SKM-1 (cell line): ENCODE results near the gene PSAPL1.

ENCODE experiments used
- DNase-seq: peaks from one replicate; lab custom pipeline; 2025; ENCODE audit not compliant: unreplicated experiment; lab: John Stamatoyannopoulos, UW

PSAPL1 gene, protein sequence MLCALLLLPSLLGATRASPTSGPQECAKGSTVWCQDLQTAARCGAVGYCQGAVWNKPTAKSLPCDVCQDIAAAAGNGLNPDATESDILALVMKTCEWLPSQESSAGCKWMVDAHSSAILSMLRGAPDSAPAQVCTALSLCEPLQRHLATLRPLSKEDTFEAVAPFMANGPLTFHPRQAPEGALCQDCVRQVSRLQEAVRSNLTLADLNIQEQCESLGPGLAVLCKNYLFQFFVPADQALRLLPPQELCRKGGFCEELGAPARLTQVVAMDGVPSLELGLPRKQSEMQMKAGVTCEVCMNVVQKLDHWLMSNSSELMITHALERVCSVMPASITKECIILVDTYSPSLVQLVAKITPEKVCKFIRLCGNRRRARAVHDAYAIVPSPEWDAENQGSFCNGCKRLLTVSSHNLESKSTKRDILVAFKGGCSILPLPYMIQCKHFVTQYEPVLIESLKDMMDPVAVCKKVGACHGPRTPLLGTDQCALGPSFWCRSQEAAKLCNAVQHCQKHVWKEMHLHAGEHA

GRCh38 chr4:7434766-7435150, at the start of gene PSAPL1:
Gene PSAPL1 (minus strand): TSS chr4:7434930. CDS start chr4:7434879, 51 bp downstream.
- DNase-seq: no peak

DNA sequence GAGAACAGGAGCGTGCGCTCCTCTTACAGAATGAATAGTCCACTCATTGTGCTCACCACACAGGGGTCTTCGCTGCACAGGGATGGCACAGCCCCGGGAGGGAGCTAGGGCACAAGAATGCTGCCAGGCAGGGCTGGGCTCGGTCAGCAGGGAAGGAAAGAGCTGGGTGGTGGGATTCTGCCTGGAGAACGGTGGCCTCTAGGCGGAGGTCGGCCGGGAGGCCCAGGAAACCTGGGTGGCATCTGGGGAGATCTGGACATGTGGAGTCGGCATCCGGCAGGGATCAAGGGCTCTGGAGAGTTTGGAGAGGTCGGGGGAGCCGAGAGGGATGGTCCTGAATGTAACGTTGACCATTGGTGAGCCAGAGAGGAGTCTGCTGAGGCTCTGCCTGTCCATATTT, 46.5 kb upstream of the PSAPL1 start:
- no peak for DNase-seq

GRCh38 chr4:7480423-7480822, 45.7 kb upstream of the PSAPL1 start:
- no peak for DNase-seq

DNA sequence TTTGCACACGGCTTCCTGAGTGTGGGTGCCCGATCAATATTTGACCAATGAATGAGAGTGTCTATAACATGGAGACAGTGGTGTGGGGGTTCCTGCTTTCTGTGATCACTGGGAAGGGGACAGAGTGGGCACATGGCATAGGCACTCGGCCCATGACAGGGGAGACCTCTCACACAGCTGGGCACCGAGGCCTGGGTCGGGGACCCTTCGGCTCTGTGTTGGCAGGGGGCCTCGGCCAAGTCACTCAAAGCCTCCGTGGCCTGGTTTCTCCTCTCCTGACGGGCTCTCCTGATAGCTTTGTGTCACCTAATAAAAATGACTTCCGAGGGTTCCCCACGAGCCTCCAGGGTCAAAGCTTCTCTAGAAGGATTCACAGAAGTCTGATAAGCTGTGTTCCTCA, 43.9 kb upstream of the PSAPL1 start:
- no peak for DNase-seq

- DNase-seq: no peak
Observed at GRCh38 chr4:7477695-7478094, 43.0 kb upstream of the PSAPL1 start.

- DNase-seq: no peak
Observed at GRCh38 chr4:7476820-7477219, 42.1 kb upstream of the PSAPL1 start.

DNA sequence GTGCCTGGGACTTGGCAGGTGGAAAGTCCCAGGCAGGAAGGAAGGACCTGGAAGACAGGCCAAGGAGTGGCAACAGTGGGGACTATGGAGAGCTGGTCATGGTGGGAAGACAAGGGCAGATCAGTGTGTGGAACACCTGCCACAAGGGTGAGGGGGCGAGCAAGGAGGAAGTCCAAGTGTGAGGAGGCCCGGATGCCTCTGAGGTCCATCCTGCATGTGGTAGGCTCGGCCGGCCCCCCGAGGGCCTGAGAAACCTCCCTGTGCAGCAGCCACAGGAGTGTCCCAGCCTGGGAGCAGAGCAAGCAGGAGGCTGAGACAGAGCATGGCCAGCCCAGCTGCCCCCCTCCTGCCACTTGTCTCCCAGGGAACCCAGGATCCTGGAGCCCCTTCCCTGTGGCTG, 40.5 kb upstream of the PSAPL1 start:
- DNase-seq: no peak

DNA sequence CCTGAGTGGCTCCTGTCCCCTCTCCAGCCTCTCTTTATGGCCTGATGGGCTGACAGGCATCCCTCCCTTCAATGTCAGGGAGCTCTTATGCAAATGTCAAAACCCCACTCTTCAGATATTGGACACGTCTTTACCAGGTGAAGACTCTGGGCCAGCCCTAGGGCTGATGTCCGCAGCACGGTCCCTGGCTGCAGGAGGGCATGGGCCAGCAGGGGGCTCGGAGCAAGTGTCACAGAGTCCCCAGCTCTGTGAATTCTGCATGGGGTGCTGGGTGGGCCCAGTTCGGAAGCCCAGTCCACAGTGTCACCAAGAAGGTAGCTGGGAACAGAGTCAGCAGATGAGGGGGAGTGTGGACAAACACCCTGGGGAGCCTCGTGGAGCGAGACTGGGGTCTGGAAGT, 39.6 kb upstream of the PSAPL1 start:
- DNase-seq: no peak

GRCh38 chr4:7473081-7473480, 38.4 kb upstream of the PSAPL1 start:
- no peak for DNase-seq

DNA sequence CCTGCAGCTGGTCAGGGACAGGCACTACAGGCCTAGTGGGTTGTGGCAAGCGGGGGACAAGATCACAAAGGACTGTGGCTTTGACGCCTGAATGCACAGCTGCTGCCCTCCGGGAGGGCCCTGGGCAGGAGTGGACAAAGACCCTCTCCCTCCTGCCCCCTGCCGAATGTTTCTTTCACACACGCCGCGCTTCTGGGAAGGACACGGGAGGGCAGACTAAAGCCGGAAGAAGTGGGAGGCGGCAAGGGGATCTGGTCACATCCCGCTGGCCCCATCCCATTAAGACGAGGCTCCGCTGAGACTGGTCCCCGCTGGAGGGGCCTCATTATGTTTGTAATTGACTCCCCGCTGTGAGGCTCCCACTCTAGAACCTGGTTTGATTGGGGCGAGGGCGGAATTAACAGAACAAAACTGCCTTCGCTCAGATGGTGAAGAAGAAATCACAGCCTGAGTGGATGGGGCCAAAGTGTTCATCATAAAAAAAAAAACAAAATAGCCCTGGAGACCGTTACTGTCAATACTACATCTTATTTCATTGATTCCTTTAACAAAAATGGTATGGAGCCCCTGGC, 37.8 kb upstream of the PSAPL1 start:
- DNase-seq: no peak

DNA sequence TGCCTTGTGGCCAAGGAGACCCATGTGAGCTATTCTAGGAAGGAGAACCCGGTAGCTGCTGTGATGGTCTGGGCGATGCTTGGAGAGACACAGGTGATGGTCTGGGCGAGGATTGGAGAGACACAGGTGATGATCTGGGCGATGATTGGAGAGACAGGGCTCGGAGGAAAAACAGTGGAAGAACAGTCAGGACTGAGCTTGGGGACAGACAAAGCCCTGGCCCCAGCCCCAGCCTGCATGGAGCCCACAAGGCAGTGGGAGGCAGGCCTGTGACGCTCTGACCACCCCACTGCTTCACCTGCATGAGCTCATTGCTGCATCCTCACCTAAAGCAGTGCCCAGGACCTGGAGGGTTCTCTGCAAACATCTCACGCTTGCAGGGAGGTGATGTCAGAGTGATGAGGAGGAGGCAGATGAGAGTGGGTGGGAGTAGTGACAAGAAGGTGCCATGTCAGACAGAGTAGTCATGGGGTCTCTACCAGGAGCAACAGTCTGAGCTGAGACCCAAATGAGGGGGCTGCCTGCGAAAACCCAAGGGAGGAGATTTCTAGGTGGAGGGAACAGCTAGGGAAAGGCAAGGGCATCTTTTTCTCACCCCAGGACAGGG, 35.9 kb upstream of the PSAPL1 start:
- no peak for DNase-seq

GRCh38 chr4:7470111-7470510, 35.4 kb upstream of the PSAPL1 start:
- no peak for DNase-seq

GRCh38 chr4:7469023-7469422, 34.3 kb upstream of the PSAPL1 start:
- DNase-seq: no peak

GRCh38 chr4:7467471-7467870, 32.7 kb upstream of the PSAPL1 start:
- no peak for DNase-seq

GRCh38 chr4:7466904-7467303, 32.2 kb upstream of the PSAPL1 start:
- DNase-seq: no peak

DNA sequence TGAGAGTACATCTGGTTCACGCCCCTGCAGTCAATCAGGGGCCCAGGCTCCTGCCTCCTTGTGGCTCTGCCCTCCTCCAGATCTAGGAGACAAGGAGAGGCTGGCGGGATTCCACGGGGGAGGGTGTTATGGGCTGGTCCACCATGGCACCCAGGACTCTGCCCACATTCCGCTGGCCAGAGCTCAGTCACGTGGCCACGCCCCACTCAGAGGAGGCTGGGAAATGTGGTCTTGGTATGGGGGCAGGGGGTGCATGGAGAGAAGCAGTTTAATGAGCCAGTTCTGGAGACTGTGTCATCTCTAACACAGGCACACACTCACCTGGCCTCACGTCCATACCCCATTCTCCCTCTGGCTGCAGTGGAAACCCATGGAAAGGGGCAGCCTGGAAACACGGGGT, 31.5 kb upstream of the PSAPL1 start:
- DNase-seq: no peak

DNA sequence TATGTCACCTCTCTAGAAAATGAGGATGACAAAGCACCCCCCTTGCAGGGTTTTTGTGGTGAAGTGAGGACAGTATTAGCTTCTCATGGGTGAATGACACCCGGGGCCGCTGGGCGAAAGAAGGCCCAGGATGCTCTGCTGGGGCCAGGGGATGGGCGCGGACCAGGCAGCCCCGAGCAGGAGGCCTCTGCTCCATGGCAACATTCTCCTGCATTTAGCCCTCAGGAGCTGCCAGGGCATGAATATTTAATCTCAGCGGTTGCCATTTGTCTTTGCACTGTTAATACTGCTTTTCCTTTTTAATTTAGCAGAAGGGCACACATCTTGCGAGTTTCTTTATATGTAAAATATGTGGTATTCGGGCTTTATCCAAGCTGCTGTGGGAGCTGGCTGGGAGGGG, 30.3 kb upstream of the PSAPL1 start:
- no peak for DNase-seq

DNA sequence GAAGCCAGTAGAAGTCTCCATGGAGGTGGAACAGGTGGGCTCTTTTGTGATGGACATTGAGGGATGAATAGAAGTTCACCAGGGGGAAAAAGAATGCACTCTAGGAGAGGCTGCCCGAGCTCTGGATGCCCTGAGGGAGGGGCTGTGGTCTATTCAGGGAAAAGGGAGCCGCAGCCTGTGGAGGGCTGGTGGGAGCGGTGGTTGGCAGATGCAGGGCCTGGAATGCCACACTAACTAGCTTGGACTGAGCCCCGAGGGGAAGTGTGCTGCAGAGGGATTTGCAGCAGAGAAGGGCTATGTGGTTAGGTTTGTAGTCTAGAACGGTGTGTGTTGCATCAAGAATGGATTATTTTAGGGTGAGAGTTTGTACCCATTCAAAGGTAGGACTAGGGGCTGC, 29.5 kb upstream of the PSAPL1 start:
- no peak for DNase-seq

- no peak for DNase-seq
Observed at GRCh38 chr4:7463566-7464258, 29.0 kb upstream of the PSAPL1 start.

DNA sequence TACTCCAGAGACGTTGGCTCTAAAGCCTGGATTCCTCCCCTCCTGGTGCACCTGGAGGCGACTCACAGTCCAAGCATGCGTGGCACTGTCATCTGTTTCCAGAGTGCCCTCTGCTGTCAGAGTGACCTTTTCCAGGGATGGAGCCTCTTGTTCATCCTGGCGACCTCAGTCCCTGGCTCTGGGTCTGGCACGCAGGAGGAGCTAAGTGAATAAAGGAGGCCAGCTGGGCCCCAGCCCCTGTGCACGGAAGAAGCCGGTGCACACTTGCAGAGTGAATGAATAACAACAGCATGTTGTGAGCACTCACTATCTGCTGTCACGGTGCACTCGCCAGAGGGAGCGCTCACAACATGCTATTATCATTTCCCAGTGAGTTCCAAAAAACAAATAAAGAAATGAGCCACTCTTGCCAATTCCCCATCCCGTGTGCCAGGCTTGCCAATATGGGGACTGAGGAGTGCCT, 27.8 kb upstream of the PSAPL1 start:
- no peak for DNase-seq

- no peak for DNase-seq
Observed at GRCh38 chr4:7461230-7461629, 26.5 kb upstream of the PSAPL1 start.

GRCh38 chr4:7460566-7460965, 25.8 kb upstream of the PSAPL1 start:
- DNase-seq: no peak
